Ishikawa (cell line): ENCODE data around the gene MERTK.

Source experiments
- FOXM1 ChIP-seq: IDR thresholded peaks from 2 replicates; pipeline ENCODE4 v1.6.1; 2012; ENCODE audit warnings: low read depth, borderline replicate concordance
- MAX ChIP-seq: IDR thresholded peaks from 2 replicates; pipeline ENCODE4 v1.6.1; 2012
- NFIC ChIP-seq: IDR thresholded peaks from 2 replicates; pipeline ENCODE4 v1.6.1; 2012
- RAD21 ChIP-seq: IDR thresholded peaks from 2 replicates; pipeline ENCODE4 v1.6.1; 2012; ENCODE audit warnings: low read depth
- REST ChIP-seq: IDR thresholded peaks from 2 replicates; pipeline ENCODE4 v1.6.1; 2012; ENCODE audit warnings: low read depth, mild to moderate bottlenecking

GRCh38 chr2:112005406-112006075 is 107.1 kb downstream of the MERTK start:
- no peak for TF ChIP-seq FOXM1
- no peak for TF ChIP-seq RAD21
- no peak for TF ChIP-seq MAX
- TF ChIP-seq REST, result no peak
- TF ChIP-seq NFIC, result no peak
